WTC11 (cell line): ENCODE results near the gene SPTAN1. TPM values are rescaled to one million over a fixed set of nuclear protein-coding genes. Genes with fewer than 3 reads are reported as not detected.

Experiments
- ATAC-seq: fragments of 200-7000 bp; cut with Tn5 transposase; 2 replicates; pipeline ENCODE4 v1.10.0; 2021; ENCODE audit warnings: mild to moderate bottlenecking, moderate library complexity
- CTCF ChIA-PET: fragments of 300-600 bp; sonication (Branson Sonifier 250); formaldehyde crosslinking; loops from one replicate; lab custom pipeline; 2021; ENCODE audit warnings: antibody characterized with exemption; lab: Charles Lee
- POLR2A ChIA-PET: fragments of 350-600 bp; sonication (Branson Sonifier 250); formaldehyde crosslinking; loops from one replicate; lab custom pipeline; 2021; ENCODE audit warnings: antibody characterized with exemption; lab: Charles Lee
- DNase-seq: peaks from one replicate; pipeline ENCODE4 v3.0.0; 2021; ENCODE audit warnings: low spot score
- H3K27ac Mint-ChIP-seq: 2 replicates; pipeline ENCODE4 v1.8.0; 2021; ENCODE audit warnings: mixed read lengths
- H3K27me3 Mint-ChIP-seq: 2 replicates; pipeline ENCODE4 v1.8.0; 2021; ENCODE audit warnings: low read depth, mild to moderate bottlenecking, moderate library complexity, mixed read lengths
- H3K36me3 Mint-ChIP-seq: 2 replicates; pipeline ENCODE4 v1.8.0; 2021; ENCODE audit warnings: mixed read lengths
- H3K4me1 Mint-ChIP-seq: 2 replicates; pipeline ENCODE4 v1.8.0; 2022; ENCODE audit warnings: mixed read lengths
- H3K4me3 Mint-ChIP-seq: 2 replicates; pipeline ENCODE4 v1.8.0; 2021; ENCODE audit warnings: mild to moderate bottlenecking, moderate library complexity, mixed read lengths
- H3K9me3 Mint-ChIP-seq: 2 replicates; pipeline ENCODE4 v1.8.0; 2021; ENCODE audit warnings: mixed read lengths
- AFF4 ChIP-seq: sonication (generic); formaldehyde crosslinking; IDR thresholded peaks from 2 replicates; pipeline ENCODE4 v1.8.1; 2023; ENCODE audit warnings: mild to moderate bottlenecking, missing genetic modification reagents, borderline replicate concordance
- ARID4B ChIP-seq: sonication (generic); formaldehyde crosslinking; IDR thresholded peaks from 2 replicates; pipeline ENCODE4 v1.8.0; 2023; ENCODE audit warnings: missing genetic modification reagents, mild to moderate bottlenecking, borderline replicate concordance
- ATF1 ChIP-seq: sonication (generic); formaldehyde crosslinking; IDR thresholded peaks from 2 replicates; pipeline ENCODE4 v1.8.1; 2023; ENCODE audit warnings: mild to moderate bottlenecking, moderate library complexity, missing genetic modification reagents
- EMX1 ChIP-seq: fragments of 250-450 bp; sonication (Bioruptor Pico); IDR thresholded peaks from 2 replicates; pipeline ENCODE4 v1.8.0; 2021; ENCODE audit warnings: mild to moderate bottlenecking
- KAT7 ChIP-seq: sonication (generic); formaldehyde crosslinking; IDR thresholded peaks from 2 replicates; pipeline ENCODE4 v1.8.1; 2023; ENCODE audit warnings: missing genetic modification reagents, mild to moderate bottlenecking, borderline replicate concordance
- MYBL2 ChIP-seq: sonication (generic); formaldehyde crosslinking; IDR thresholded peaks from 2 replicates; pipeline ENCODE4 v1.8.1; 2023; ENCODE audit warnings: mild to moderate bottlenecking, moderate library complexity, missing genetic modification reagents
- NR3C1 ChIP-seq: sonication (generic); formaldehyde crosslinking; conservative IDR thresholded peaks from 2 replicates; pipeline ENCODE4 v1.8.1; 2023; ENCODE audit warnings: low read depth, mild to moderate bottlenecking, missing genetic modification reagents
- TEAD4 ChIP-seq: sonication (generic); formaldehyde crosslinking; IDR thresholded peaks from 2 replicates; pipeline ENCODE4 v1.8.0; 2022; ENCODE audit warnings: mild to moderate bottlenecking, missing genetic modification reagents
- USF2 ChIP-seq: sonication (generic); formaldehyde crosslinking; IDR thresholded peaks from 2 replicates; pipeline ENCODE4 v1.8.1; 2023; ENCODE audit warnings: mild to moderate bottlenecking, missing genetic modification reagents, moderate library complexity
- ZNF396 ChIP-seq: fragments of 250-450 bp; sonication (Bioruptor Pico); IDR thresholded peaks from 2 replicates; pipeline ENCODE4 v1.8.0; 2021; ENCODE audit warnings: mild to moderate bottlenecking, moderate library complexity, borderline replicate concordance
- ZNF416 ChIP-seq: fragments of 250-450 bp; sonication (Bioruptor Pico); IDR thresholded peaks from 2 replicates; pipeline ENCODE4 v1.9.0; 2021; ENCODE audit warnings: mild to moderate bottlenecking, inconsistent platforms
- ZNF423 ChIP-seq: fragments of 250-450 bp; sonication (Bioruptor Pico); IDR thresholded peaks from 2 replicates; pipeline ENCODE4 v2.1.2; 2022; ENCODE audit warnings: mild to moderate bottlenecking, moderate library complexity
- ZSCAN18 ChIP-seq: fragments of 250-450 bp; sonication (Bioruptor Pico); IDR thresholded peaks from 2 replicates; pipeline ENCODE4 v2.1.2; 2022; ENCODE audit warnings: mild to moderate bottlenecking, moderate library complexity
- total RNA-seq: library from RNA; stranded (reverse); gene quantifications from 3 replicates; pipeline ENCODE4 v1.2.3, GENCODE V29; 2021

The SPTAN1 gene
- total RNA-seq, 1 experiment from 2014 or later = 255 TPM

- no peak for TF ChIP-seq NR3C1 (CRISPR knock-in tag)
Observed at GRCh38 chr9:128629136-128629535, 76.7 kb downstream of the SPTAN1 start (continued).

- Mint-ChIP-seq H3K36me3 (peaks cover 50% of the 10 kb centered on the region), H3K4me1 (no peaks in the 10 kb centered on the region), H3K9me3 (no peaks in the 10 kb centered on the region), H3K27ac (peak overlapping the region; percentile 42), H3K4me3 (no peak overlapping the region), H3K27me3 (no peaks in the 10 kb centered on the region)
- CTCF ChIA-PET = no interaction called here
- DNase-seq = no peak
- ATAC-seq = no peak
- no peak for TF ChIP-seq ARID4B (CRISPR knock-in tag)
- POLR2A ChIA-PET = no interaction called here
Observed at GRCh38 chr9:128629852-128630545, 77.6 kb downstream of the SPTAN1 start.

GRCh38 chr9:128631636-128632035 is 79.2 kb downstream of the SPTAN1 start:
- DNase-seq = no peak
- Mint-ChIP-seq H3K36me3 (peaks cover 35% of the 10 kb centered on the region), H3K9me3 (no peaks in the 10 kb centered on the region), H3K27ac (peak overlapping the region; percentile 79), H3K4me3 (no peak overlapping the region), H3K4me1 (peaks cover 3% of the 10 kb centered on the region; the same call in 1 of the 2 replicates), H3K27me3 (no peaks in the 10 kb centered on the region)
- CTCF ChIA-PET = no interaction called here
- no peak for ATAC-seq
- TF ChIP-seq ZNF396 (CRISPR knock-in tag) (no peak), NR3C1 (CRISPR knock-in tag) (no peak), USF2 (CRISPR knock-in tag) (no peak), TEAD4 (no peak), ZSCAN18 (CRISPR knock-in tag) (no peak), ZNF423 (CRISPR knock-in tag) (no peak), AFF4 (CRISPR knock-in tag) (no peak), KAT7 (no peak), EMX1 (CRISPR knock-in tag) (no peak), ZNF416 (CRISPR knock-in tag) (no peak), MYBL2 (no peak), ATF1 (CRISPR knock-in tag) (no peak)
- POLR2A ChIA-PET = no interaction called here
